Measurements from ENCODE around the gene COBL. TPM values are rescaled to one million over a fixed set of nuclear protein-coding genes. Genes with fewer than 3 reads are reported as not detected.

Gene COBL
- total and polyA plus RNA-seq, 2 of the 8 experiments (the other 6 are each of a cell fraction or from before 2014, with no cell fraction given), result 13.8 to 40.4 TPM

- TF ChIP-seq TAF7 (optimal IDR thresholded peaks at IDR 0.05; ENCODE audit: borderline replicate concordance, low read depth, low read length) (no peak), TBP (IDR thresholded peaks at IDR 0.05; ENCODE audit: low read depth, low read length) (no peak), SIX5 (IDR thresholded peaks at IDR 0.05; ENCODE audit: low read depth, low read length) (no peak)
Measured at GRCh38 chr7:51226063-51226755, 90.4 kb downstream of the COBL start (continued).
